ENCODE data around the gene PPP1R14C.

Gene PPP1R14C

GRCh38 chr6:150203871-150204545, 61.2 kb downstream of the PPP1R14C start:
- no peak for ATAC-seq
- no peak for TF ChIP-seq ESRRG (CRISPR knock-in tag; IDR thresholded peaks at IDR 0.05)
- no peak for TF ChIP-seq ZNF565 (CRISPR knock-in tag; conservative IDR thresholded peaks at IDR 0.05; ENCODE audit: low read depth)
- no peak for TF ChIP-seq ISL1 (CRISPR knock-in tag; IDR thresholded peaks at IDR 0.05)
- no peak for TF ChIP-seq RARB (CRISPR knock-in tag; IDR thresholded peaks at IDR 0.05)
- no peak for TF ChIP-seq PPARA (CRISPR knock-in tag; IDR thresholded peaks at IDR 0.05; ENCODE audit: borderline replicate concordance)
- no peak for TF ChIP-seq ARNTL (CRISPR knock-in tag; IDR thresholded peaks at IDR 0.05; ENCODE audit: borderline replicate concordance, low read depth)
- TF ChIP-seq ZNF8 (CRISPR knock-in tag; IDR thresholded peaks at IDR 0.05) = no peak
- no peak for TF ChIP-seq SNAI2 (CRISPR knock-in tag; IDR thresholded peaks at IDR 0.05)
- TF ChIP-seq CSDC2 (CRISPR knock-in tag; IDR thresholded peaks at IDR 0.05) = no peak
- no peak for TF ChIP-seq ZC3H10 (CRISPR knock-in tag; IDR thresholded peaks at IDR 0.05)
- no peak for TF ChIP-seq ZFP3 (CRISPR knock-in tag; IDR thresholded peaks at IDR 0.05)
- TF ChIP-seq PATZ1 (CRISPR knock-in tag; IDR thresholded peaks at IDR 0.05; ENCODE audit: borderline replicate concordance) = no peak
- no peak for TF ChIP-seq GLIS3 (CRISPR knock-in tag; IDR thresholded peaks at IDR 0.05)
- no peak for TF ChIP-seq CREB5 (CRISPR knock-in tag; IDR thresholded peaks at IDR 0.05; ENCODE audit: low read depth)
- no peak for TF ChIP-seq BACH2 (CRISPR knock-in tag; IDR thresholded peaks at IDR 0.05; ENCODE audit: borderline replicate concordance)
- no peak for TF ChIP-seq OSR1 (CRISPR knock-in tag; IDR thresholded peaks at IDR 0.05)
- TF ChIP-seq ZFP30 (CRISPR knock-in tag; IDR thresholded peaks at IDR 0.05) = no peak
- no peak for TF ChIP-seq TOX (CRISPR knock-in tag; IDR thresholded peaks at IDR 0.05; ENCODE audit: borderline replicate concordance)

- ATAC-seq = no peak
- TF ChIP-seq ZNF8 (CRISPR knock-in tag; IDR thresholded peaks at IDR 0.05) = no peak
- no peak for TF ChIP-seq ISL1 (CRISPR knock-in tag; IDR thresholded peaks at IDR 0.05)
- TF ChIP-seq TSHZ2 (CRISPR knock-in tag; IDR thresholded peaks at IDR 0.05) = no peak
- TF ChIP-seq ZFP30 (CRISPR knock-in tag; IDR thresholded peaks at IDR 0.05) = no peak
- no peak for TF ChIP-seq POU6F1 (CRISPR knock-in tag; IDR thresholded peaks at IDR 0.05; ENCODE audit: borderline replicate concordance, low read depth)
- TF ChIP-seq SNAI2 (CRISPR knock-in tag; IDR thresholded peaks at IDR 0.05) = no peak
- no peak for TF ChIP-seq ESRRG (CRISPR knock-in tag; IDR thresholded peaks at IDR 0.05)
- no peak for TF ChIP-seq TCF4 (CRISPR knock-in tag; IDR thresholded peaks at IDR 0.05; ENCODE audit: borderline replicate concordance)
- TF ChIP-seq ARNTL (CRISPR knock-in tag; IDR thresholded peaks at IDR 0.05; ENCODE audit: borderline replicate concordance, low read depth) = no peak
- no peak for TF ChIP-seq PATZ1 (CRISPR knock-in tag; IDR thresholded peaks at IDR 0.05; ENCODE audit: borderline replicate concordance)
- TF ChIP-seq CSDC2 (CRISPR knock-in tag; IDR thresholded peaks at IDR 0.05) = no peak
- no peak for TF ChIP-seq PPARA (CRISPR knock-in tag; IDR thresholded peaks at IDR 0.05; ENCODE audit: borderline replicate concordance)
- TF ChIP-seq CSRNP3 (CRISPR knock-in tag; IDR thresholded peaks at IDR 0.05) = no peak
- no peak for TF ChIP-seq ZFP3 (CRISPR knock-in tag; IDR thresholded peaks at IDR 0.05)
- TF ChIP-seq TOX (CRISPR knock-in tag; IDR thresholded peaks at IDR 0.05; ENCODE audit: borderline replicate concordance) = no peak
- no peak for TF ChIP-seq CREB5 (CRISPR knock-in tag; IDR thresholded peaks at IDR 0.05; ENCODE audit: low read depth)
Measured at GRCh38 chr6:150204705-150205472, 62.0 kb downstream of the PPP1R14C start.
